ENCODE measurements around the gene STAMBP.
"Not testable (repeated sequence)": the region's sequence is repeated elsewhere in the genome, so short reads cannot be mapped to it uniquely, and the experiment has no call there.

STAMBP gene

GRCh38 chr2:73886357-73886756 is 57.6 kb downstream of the STAMBP start:
- H3K4me1 ChIP-seq (ENCODE audit: control insufficient read depth in 2 of 2, insufficient read depth in 1 of 2, low read depth in 1 of 2, low read length in 2 of 2): peaks cover 0 to 3% of the 10 kb centered on the region in 2 donors
- no peaks in the 10 kb centered on the region for H3K9me3 ChIP-seq (replicated peaks in 1 of 2; ENCODE audit: control insufficient read depth in 2 of 2, insufficient read depth in 1 of 2, low read depth in 1 of 2, low read length in 2 of 2)
- no peak overlapping the region for H3K4me3 ChIP-seq (ENCODE audit: low read length in 2 of 2)
- no peak for DNase-seq (ENCODE audit: low spot score)
- no peaks in the 10 kb centered on the region for H3K79me1 ChIP-seq (ENCODE audit: low read depth, low read length)
- no peak overlapping the region for H4K8ac ChIP-seq (ENCODE audit: low read depth, low read length)
- no peak overlapping the region for H2BK5ac ChIP-seq (ENCODE audit: low read length)
- no peak overlapping the region for H3K4me2 ChIP-seq (ENCODE audit: insufficient read depth, low read length, poor library complexity, severe bottlenecking)
- no peak overlapping the region for H3K18ac ChIP-seq (ENCODE audit: low read length)
- H3K27me3 ChIP-seq (ENCODE audit: control insufficient read depth in 3 of 3, insufficient read depth in 3 of 3, low read depth in 1 of 3, low read length in 3 of 3): peaks cover 0 to 7% (median 0%) of the 10 kb centered on the region in 3 experiments
- no peak overlapping the region for H2AK5ac ChIP-seq (ENCODE audit: low read depth, low read length)
- H2BK15ac ChIP-seq (ENCODE audit: low read length): no peak overlapping the region
- H3K36me3 ChIP-seq (replicated peaks in 1 of 2; ENCODE audit: control insufficient read depth in 2 of 2, insufficient read depth in 2 of 2, low read length in 2 of 2): no peaks in the 10 kb centered on the region
- H3K23ac ChIP-seq (ENCODE audit: low read depth, low read length, poor library complexity): no peak overlapping the region
- H3K14ac ChIP-seq (ENCODE audit: low read length): no peak overlapping the region
- H4K91ac ChIP-seq (ENCODE audit: low read depth, low read length, poor library complexity): no peak overlapping the region
- no peak overlapping the region for H3K9ac ChIP-seq (ENCODE audit: low read depth, low read length, poor library complexity)
- H3K4ac ChIP-seq (ENCODE audit: low read length): no peak overlapping the region
- no peak overlapping the region for H2BK12ac ChIP-seq (ENCODE audit: low read length)
- H2AFZ ChIP-seq (ENCODE audit: low read length): no peak overlapping the region
- no peak overlapping the region for H2BK120ac ChIP-seq (ENCODE audit: low read depth, low read length)
- WGBS, 2 donors (ENCODE audit: extremely low coverage in 2 of 2, insufficient read length in 2 of 2, insufficient replicate concordance in 1 of 2): no CpG with 5 or more reads among the region's 4 CpGs
- H3K27ac ChIP-seq (replicated peaks; ENCODE audit: low read length): no peak overlapping the region

- H2BK15ac ChIP-seq (ENCODE audit: low read length); H3K27ac ChIP-seq (replicated peaks; ENCODE audit: low read length); H2BK5ac ChIP-seq (ENCODE audit: low read length); H3K4me3 ChIP-seq (ENCODE audit: low read length in 2 of 2); H2AK5ac ChIP-seq (ENCODE audit: low read depth, low read length); H3K4me2 ChIP-seq (ENCODE audit: insufficient read depth, low read length, poor library complexity, severe bottlenecking); H2BK12ac ChIP-seq (ENCODE audit: low read length); H2AFZ ChIP-seq (ENCODE audit: low read length); H4K8ac ChIP-seq (ENCODE audit: low read depth, low read length); H3K23ac ChIP-seq (ENCODE audit: low read depth, low read length, poor library complexity); H3K36me3 ChIP-seq (replicated peaks in 1 of 2; ENCODE audit: control insufficient read depth in 2 of 2, insufficient read depth in 2 of 2, low read length in 2 of 2); H3K79me1 ChIP-seq (ENCODE audit: low read depth, low read length); H3K14ac ChIP-seq (ENCODE audit: low read length); H2BK120ac ChIP-seq (ENCODE audit: low read depth, low read length); H3K9me3 ChIP-seq (replicated peaks in 1 of 2; ENCODE audit: control insufficient read depth in 2 of 2, insufficient read depth in 1 of 2, low read depth in 1 of 2, low read length in 2 of 2); H3K18ac ChIP-seq (ENCODE audit: low read length); H3K9ac ChIP-seq (ENCODE audit: low read depth, low read length, poor library complexity); H4K91ac ChIP-seq (ENCODE audit: low read depth, low read length, poor library complexity); H3K4ac ChIP-seq (ENCODE audit: low read length); H3K4me1 ChIP-seq (ENCODE audit: control insufficient read depth in 2 of 2, insufficient read depth in 1 of 2, low read depth in 1 of 2, low read length in 2 of 2); DNase-seq (ENCODE audit: low spot score): not testable (repeated sequence)
- H3K27me3 ChIP-seq (ENCODE audit: control insufficient read depth in 3 of 3, insufficient read depth in 3 of 3, low read depth in 1 of 3, low read length in 3 of 3): peaks cover 0 to 15% (median 0%) of the 10 kb centered on the region in 3 experiments
- WGBS, 2 donors (ENCODE audit: extremely low coverage in 2 of 2, insufficient read length in 2 of 2, insufficient replicate concordance in 1 of 2): no CpG with 5 or more reads among the region's 11 CpGs
Measured at GRCh38 chr2:73887596-73888353, 59.0 kb downstream of the STAMBP start.

GRCh38 chr2:73888388-73888787 is 59.6 kb downstream of the STAMBP start:
- WGBS, 2 donors (ENCODE audit: extremely low coverage in 2 of 2, insufficient read length in 2 of 2, insufficient replicate concordance in 1 of 2): no CpG with 5 or more reads among the region's 2 CpGs
- Histone ChIP-seq H3K4me1 (ENCODE audit: control insufficient read depth in 2 of 2, insufficient read depth in 1 of 2, low read depth in 1 of 2, low read length in 2 of 2) (peaks cover 0 to 3% of the 10 kb centered on the region in 2 donors), H3K27me3 (ENCODE audit: control insufficient read depth in 3 of 3, insufficient read depth in 3 of 3, low read depth in 1 of 3, low read length in 3 of 3) (peaks cover 0 to 18% (median 0%) of the 10 kb centered on the region in 3 experiments), H2AFZ (ENCODE audit: low read length) (no peak overlapping the region), H3K79me1 (ENCODE audit: low read depth, low read length) (no peaks in the 10 kb centered on the region), H3K4me3 (ENCODE audit: low read length in 2 of 2) (no peak overlapping the region), H3K9me3 (replicated peaks in 1 of 2; ENCODE audit: control insufficient read depth in 2 of 2, insufficient read depth in 1 of 2, low read depth in 1 of 2, low read length in 2 of 2) (no peaks in the 10 kb centered on the region), H2AK5ac (ENCODE audit: low read depth, low read length) (no peak overlapping the region), H3K18ac (ENCODE audit: low read length) (no peak overlapping the region), H4K8ac (ENCODE audit: low read depth, low read length) (no peak overlapping the region), H3K4ac (ENCODE audit: low read length) (no peak overlapping the region), H3K9ac (ENCODE audit: low read depth, low read length, poor library complexity) (no peak overlapping the region), H2BK12ac (ENCODE audit: low read length) (no peak overlapping the region), H3K4me2 (ENCODE audit: insufficient read depth, low read length, poor library complexity, severe bottlenecking) (no peak overlapping the region), H3K14ac (ENCODE audit: low read length) (no peak overlapping the region), H2BK15ac (ENCODE audit: low read length) (no peak overlapping the region), H2BK120ac (ENCODE audit: low read depth, low read length) (no peak overlapping the region), H3K23ac (ENCODE audit: low read depth, low read length, poor library complexity) (no peak overlapping the region), H3K36me3 (replicated peaks in 1 of 2; ENCODE audit: control insufficient read depth in 2 of 2, insufficient read depth in 2 of 2, low read length in 2 of 2) (no peaks in the 10 kb centered on the region), H3K27ac (replicated peaks; ENCODE audit: low read length) (no peak overlapping the region), H4K91ac (ENCODE audit: low read depth, low read length, poor library complexity) (no peak overlapping the region), H2BK5ac (ENCODE audit: low read length) (no peak overlapping the region)
- DNase-seq (ENCODE audit: low spot score): no peak

- Histone ChIP-seq H2AK5ac (ENCODE audit: low read depth, low read length) (no peak overlapping the region), H3K9ac (ENCODE audit: low read depth, low read length, poor library complexity) (no peak overlapping the region)
Measured at GRCh38 chr2:73889206-73889605, 60.4 kb downstream of the STAMBP start.

More at GRCh38 chr2:73889206-73889605, 60.4 kb downstream of the STAMBP start:
- Histone ChIP-seq H3K4me2 (ENCODE audit: insufficient read depth, low read length, poor library complexity, severe bottlenecking) (no peak overlapping the region), H2BK12ac (ENCODE audit: low read length) (no peak overlapping the region), H3K18ac (ENCODE audit: low read length) (no peak overlapping the region), H3K4me1 (ENCODE audit: control insufficient read depth in 2 of 2, insufficient read depth in 1 of 2, low read depth in 1 of 2, low read length in 2 of 2) (peaks cover 0 to 3% of the 10 kb centered on the region in 2 donors), H3K4ac (ENCODE audit: low read length) (no peak overlapping the region), H3K14ac (ENCODE audit: low read length) (no peak overlapping the region), H2BK120ac (ENCODE audit: low read depth, low read length) (no peak overlapping the region), H2BK15ac (ENCODE audit: low read length) (no peak overlapping the region), H3K9me3 (replicated peaks in 1 of 2; ENCODE audit: control insufficient read depth in 2 of 2, insufficient read depth in 1 of 2, low read depth in 1 of 2, low read length in 2 of 2) (no peaks in the 10 kb centered on the region), H3K27ac (replicated peaks; ENCODE audit: low read length) (no peak overlapping the region), H3K36me3 (replicated peaks in 1 of 2; ENCODE audit: control insufficient read depth in 2 of 2, insufficient read depth in 2 of 2, low read length in 2 of 2) (no peaks in the 10 kb centered on the region), H4K91ac (ENCODE audit: low read depth, low read length, poor library complexity) (no peak overlapping the region), H3K23ac (ENCODE audit: low read depth, low read length, poor library complexity) (no peak overlapping the region), H2AFZ (ENCODE audit: low read length) (no peak overlapping the region), H3K4me3 (ENCODE audit: low read length in 2 of 2) (no peak overlapping the region), H3K79me1 (ENCODE audit: low read depth, low read length) (no peaks in the 10 kb centered on the region), H4K8ac (ENCODE audit: low read depth, low read length) (no peak overlapping the region), H3K27me3 (ENCODE audit: control insufficient read depth in 3 of 3, insufficient read depth in 3 of 3, low read depth in 1 of 3, low read length in 3 of 3) (peaks cover 0 to 23% (median 0%) of the 10 kb centered on the region in 3 experiments), H2BK5ac (ENCODE audit: low read length) (no peak overlapping the region)
- WGBS, 2 donors (ENCODE audit: extremely low coverage in 2 of 2, insufficient read length in 2 of 2, insufficient replicate concordance in 1 of 2): no CpG with 5 or more reads among the region's 5 CpGs
- DNase-seq (ENCODE audit: low spot score): no peak

Measured in neuronal stem cell (in vitro differentiated cells).